Stimulated activated CD4-positive, alpha-beta T cell treated with anti-CD3 and anti-CD28 coated beads, Interleukin-1b, Interleukin-23, amount 100 ng/mL, for 4 hours (primary cell): ENCODE measurements around the gene SNHG17.
A peak's percentile ranks its signal among the peaks of the same experiment; 100 is the strongest.
"Not testable (repeated sequence)": the region's sequence is repeated elsewhere in the genome, so short reads cannot be mapped to it uniquely, and the experiment has no call there.

Experiments used
- DNase-seq, 2 donors: peaks; one replicate each; pipeline ENCODE4 v3.0.0-alpha.2; 2020; ENCODE audit warnings: low read depth in 2 of 2

Gene SNHG17

DNA sequence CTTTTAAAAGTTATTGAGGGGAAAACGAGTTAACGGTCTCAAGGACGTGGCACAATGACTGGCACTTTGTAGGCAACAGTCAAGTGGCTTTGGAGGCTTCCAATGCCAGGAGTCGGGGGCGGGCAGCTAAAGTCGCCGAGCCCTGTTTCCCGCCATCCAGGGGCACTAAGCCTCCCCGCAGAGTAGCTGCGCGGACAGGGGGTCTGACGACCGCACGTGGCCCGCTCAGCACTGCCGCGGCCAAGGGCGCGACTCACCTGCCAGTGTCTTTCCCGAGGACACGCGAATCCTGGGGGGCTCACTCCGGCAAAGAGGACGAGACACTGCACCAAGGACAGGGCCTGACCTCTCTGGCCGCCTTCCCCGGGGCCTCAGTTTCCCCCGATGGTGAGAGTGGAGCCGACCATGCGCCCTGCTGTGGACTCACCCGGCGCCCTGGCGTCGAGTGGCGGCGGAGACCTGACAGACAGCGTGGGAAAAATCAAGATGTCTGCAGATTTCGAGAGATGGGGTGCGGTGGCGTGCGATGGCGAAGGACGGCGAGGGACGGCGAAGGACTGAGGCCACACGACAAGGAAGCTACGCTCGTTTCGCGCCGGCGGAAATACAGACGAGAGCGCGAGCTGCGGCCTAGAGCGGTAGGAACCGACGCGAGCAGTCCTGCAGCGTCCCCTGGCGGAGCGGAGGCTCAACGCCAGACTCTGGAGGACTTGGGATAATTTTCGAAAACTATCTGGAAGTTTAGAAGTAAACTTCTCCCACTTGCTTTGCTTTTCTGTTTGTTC lies at the start of gene SNHG17:
TSS of gene SNHG17 (minus strand) at position 559 of the 785 bp plus-strand sequence.
- peak; percentile 85 to 87 for DNase-seq

DNA sequence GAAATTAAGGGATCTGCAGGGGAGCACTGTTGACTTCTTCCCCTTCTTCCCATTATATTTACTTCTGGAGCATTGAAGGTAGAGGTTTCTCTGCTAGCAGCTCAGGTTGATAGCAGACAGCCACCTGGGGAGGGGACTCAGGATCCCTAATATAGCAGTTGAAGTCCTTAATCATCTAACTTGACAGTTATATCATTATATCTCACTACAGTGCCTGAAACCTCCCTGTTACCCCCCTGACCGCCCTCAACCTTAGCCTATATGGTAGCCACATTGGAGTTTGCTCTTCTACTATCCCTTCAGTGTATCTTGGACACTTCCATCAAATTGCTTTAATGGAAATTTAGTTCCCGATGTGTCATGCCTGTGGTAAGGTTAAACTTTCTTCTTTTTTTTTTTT lies 44.5 kb upstream of the SNHG17 start:
- no peak for DNase-seq

DNA sequence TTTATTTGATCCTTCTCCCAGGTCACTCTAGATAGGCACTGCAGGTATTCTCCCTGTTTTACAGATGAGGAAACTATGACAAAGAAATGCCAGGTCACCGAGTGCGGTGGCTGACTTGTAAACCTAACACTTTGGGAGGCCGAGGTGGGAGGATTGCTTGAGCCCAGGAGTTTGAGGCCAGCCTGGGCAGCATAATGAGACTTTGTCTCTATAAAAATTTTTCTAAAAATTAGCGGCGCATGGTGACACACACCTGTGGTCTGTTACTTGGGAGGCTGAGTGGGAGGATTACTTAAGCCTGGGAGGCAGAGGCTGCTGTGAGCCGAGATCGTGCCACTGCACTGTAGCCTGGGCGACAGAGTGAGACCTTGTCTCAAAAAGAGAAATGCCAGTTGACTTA lies 42.6 kb upstream of the SNHG17 start:
- DNase-seq: no peak

DNA sequence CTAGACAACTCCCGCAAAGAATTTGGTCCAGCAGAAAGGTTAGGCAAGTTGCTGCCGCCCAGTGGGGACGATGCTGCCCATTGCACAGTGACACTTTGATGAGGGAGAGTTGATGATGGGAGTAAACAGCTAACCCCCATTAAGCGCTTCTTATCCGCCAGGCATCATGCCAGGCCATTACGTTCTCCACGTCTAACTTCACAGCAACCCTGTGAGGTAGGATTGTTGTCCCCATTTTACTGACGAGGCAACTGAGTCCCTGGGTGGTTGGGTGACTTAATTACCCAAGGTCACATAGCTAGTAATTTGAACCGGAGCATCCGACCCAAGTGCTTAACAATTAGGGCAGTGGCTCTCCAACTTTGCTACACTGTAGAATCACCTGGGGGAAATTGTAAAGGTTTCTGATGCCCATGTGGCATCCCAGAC lies 38.3 kb upstream of the SNHG17 start:
- DNase-seq: no peak

DNA sequence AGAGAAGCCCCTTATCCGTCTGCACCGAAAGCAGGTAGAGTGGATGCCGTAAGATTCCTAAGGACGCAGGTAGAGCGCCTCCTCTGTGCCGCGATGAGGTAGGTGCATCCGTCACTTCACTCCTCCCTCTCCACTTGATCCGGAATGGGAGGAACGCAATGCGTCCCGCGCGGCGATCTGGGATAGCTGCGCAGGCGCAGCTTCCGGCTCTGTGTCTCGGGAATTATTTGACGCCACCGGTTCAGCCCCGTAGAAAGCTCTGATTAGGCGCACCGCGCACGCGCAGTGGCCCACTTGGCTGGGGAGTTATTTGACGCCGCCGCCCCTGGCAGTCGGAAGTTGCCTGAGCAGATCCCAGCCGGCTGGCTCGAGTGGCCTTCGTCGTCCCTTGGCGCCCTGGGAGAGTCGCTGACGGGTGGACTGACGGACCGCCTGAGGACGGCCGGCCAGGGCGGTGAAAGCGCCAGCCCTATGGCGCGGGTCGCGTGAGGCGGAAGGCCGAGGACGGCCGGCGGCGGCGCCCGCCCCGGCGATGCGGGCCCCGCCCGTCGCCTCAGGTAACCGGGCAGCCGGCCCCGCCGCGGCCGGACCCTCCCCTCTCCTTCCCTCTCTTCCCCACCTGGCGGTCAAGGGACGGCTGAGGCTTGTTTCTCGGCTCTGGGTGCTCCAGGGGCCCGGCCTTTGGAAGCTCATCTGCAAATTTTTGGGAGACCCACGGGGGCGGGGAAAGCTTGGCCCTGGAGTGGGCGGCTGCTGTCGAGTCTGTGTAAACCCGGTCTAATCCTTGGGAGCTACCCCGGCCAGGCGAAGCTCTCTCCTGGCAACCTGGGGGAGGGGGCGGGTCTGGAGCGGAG lies 37.6 kb upstream of the SNHG17 start, which contains the start of gene RALGAPB:
TSS of gene RALGAPB (plus strand) at position 331 of the 854 bp plus-strand sequence. CDS start 15,590 bp downstream, outside the sequence.
- peak; percentile 97 to 98 for DNase-seq

DNA sequence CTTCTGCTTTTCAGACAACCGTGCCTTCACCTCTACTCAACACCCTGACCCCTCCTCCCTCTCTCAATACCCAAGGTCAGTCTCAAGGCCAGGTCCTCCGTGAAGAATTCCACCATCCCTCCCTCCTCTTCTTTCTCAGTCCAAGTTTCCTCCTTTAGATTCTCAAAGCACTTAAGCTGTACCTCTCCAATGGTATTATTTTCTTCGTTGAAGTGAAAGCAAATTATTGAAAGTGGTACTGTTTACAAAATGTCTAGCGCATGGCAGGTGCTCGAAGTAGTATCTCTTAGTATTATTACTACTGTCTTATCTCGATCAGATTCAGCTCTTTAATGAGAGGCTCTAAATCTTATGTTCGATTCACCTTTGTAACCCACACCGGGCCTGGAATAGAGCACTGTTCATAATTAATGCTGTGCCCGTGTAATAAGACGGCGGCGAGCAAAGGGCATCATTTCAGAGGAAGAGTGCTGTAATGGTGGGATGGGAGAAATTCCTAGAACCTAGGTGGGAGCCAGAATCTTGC lies 36.9 kb upstream of the SNHG17 start:
- no peak for DNase-seq

DNA sequence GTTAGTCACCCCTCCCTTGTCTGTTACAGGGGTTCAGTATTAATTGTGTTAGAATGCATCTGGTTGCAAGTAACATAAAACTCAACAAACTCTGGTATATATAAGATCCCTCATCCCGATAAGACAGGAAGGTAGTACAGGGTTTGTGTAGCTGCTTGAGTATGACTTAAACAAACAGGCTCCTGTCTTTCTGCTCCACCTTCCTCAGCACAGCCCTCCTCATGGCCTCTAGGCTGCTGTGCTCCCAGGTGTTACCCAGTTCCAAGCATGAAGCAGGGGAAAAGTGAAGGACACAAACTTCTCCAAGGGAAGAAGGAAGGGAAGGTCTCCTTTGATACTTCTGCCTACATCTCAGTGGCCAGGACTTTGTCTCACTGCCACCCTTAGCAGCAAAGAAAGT lies 36.1 kb upstream of the SNHG17 start:
- DNase-seq: no peak

DNA sequence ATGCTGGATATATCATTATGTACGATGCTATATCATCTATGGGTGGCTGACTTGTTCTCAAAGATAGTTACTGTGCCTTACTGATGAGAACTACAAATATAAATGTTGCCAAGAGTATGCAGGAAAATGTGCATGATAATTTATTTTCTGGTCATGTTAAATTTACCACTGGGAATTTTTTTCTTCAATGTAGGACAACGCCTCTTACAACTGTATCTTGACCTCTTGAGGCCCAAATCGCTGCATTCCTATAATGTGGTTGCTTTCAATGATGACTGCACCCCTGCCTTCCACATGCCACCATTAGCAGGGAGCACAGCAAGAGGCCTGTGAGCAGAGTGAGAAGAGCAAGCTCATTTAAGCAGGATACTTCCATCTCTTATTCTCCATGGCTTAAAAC lies 31.9 kb upstream of the SNHG17 start:
- DNase-seq: no peak

DNA sequence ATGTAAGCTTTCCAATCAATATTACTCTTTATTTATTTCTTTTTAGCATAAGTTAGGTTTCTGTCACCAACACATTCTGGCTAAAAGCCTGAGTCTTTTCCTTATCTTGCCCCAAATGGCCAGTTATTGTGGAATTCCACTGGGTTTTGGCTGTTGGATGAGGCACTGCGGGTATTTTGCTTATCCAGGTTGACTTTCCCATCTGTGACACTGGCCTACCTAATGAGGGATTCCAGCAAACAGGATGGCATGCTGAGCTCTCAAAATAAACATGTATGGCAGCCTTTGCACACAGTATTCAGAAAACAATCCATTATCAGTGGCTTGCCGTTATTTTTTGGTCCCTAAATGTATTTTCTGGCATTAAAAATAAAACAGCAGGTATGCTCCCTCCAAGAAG lies 31.0 kb upstream of the SNHG17 start:
- no peak for DNase-seq

DNA sequence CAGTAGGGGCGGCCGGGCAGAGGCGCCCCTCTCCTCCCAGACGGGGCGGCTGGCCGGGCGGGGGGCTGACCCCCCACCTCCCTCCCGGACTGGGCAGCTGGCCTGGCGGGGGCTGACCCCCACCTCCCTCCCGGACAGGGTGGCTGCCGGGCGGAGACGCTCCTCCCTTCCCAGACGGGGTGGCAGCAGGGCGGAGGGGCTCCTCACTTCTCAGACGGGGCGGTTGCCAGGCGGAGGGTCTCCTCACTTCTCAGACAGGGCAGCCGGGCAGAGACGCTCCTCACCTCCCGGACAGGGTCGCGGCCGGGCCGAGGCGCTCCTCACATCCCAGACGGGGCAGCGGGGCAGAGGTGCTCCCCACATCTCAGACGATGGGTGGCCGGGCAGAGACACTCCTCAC lies 26.4 kb upstream of the SNHG17 start:
- DNase-seq: not testable (repeated sequence)

DNA sequence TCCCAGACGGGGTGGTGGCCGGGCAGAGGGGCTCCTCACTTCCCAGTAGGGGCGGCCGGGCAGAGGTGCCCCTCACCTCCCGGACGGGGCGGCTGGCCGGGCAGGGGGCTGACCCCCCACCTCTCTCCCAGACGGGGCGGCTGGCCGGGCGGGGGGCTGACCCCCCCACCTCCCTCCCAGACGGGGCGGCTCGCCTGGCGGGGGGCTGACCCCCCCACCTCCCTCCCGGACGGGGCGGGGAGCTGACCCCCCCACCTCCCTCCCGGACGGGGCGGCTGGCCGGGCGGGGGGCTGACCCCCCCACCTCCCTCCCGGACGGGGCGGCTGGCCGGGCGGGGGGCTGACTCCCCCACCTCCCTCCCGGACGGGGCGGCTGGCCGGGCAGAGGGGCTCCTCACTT lies 26.0 kb upstream of the SNHG17 start:
- not testable (repeated sequence) for DNase-seq

DNA sequence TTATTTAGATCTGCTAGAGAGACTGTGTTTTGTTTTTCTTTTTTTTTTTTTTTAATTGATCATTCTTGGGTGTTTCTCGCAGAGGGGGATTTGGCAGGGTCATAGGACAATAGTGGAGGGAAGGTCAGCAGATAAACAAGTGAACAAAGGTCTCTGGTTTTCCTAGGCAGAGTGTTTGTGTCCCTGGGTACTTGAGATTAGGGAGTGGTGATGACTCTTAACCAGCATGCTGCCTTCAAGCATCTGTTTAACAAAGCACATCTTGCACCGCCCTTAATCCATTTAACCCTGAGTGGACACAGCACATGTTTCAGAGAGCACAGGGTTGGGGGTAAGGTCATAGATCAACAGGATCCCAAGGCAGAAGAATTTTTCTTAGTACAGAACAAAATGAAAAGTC lies 25.5 kb upstream of the SNHG17 start:
- not testable (repeated sequence) for DNase-seq

DNA sequence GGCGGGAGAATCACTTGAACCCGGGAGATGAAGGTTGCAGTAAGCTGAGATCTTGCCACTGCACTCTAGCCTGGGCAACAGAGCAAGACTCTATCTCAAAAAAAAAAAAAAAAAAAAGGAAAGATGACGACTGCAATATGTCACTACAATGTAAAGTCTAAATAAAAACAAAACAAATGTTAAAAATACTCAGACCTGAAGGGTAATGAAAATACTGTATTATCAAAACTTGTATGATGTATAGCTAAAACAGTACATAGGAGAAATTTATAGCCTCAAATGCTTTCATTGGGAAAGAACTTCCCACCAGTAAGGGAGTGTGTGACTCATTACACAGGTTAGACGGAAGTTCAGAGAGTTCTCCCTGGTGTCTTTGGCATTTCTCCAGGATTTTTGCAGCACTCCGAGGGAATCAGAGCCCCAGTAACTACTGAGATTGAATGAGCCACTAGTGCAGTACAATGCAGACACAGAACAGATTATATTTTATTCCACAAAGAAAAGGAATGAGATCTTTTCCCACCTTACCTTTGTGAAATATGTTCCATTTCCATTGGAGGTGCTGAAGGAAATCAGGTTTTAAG lies 25.0 kb upstream of the SNHG17 start:
- no peak for DNase-seq

DNA sequence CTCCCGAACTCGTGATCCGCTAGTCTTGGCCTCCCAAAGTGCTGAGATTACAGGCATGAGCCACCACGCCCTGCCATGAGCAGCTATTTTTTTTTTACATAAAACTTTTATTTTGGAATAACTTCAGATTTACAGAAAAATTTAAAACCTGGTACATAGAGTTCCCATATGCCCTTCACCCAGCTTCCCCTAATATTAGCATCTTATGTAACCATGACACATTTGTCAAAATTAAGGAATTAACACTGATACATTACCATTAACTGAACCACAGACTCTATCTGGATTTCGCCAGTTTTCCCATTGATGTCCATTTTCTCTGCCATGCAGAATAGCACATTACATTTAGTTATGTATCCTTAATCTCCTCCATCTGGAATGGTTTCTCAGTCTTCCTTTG lies 23.2 kb upstream of the SNHG17 start:
- DNase-seq: no peak

DNA sequence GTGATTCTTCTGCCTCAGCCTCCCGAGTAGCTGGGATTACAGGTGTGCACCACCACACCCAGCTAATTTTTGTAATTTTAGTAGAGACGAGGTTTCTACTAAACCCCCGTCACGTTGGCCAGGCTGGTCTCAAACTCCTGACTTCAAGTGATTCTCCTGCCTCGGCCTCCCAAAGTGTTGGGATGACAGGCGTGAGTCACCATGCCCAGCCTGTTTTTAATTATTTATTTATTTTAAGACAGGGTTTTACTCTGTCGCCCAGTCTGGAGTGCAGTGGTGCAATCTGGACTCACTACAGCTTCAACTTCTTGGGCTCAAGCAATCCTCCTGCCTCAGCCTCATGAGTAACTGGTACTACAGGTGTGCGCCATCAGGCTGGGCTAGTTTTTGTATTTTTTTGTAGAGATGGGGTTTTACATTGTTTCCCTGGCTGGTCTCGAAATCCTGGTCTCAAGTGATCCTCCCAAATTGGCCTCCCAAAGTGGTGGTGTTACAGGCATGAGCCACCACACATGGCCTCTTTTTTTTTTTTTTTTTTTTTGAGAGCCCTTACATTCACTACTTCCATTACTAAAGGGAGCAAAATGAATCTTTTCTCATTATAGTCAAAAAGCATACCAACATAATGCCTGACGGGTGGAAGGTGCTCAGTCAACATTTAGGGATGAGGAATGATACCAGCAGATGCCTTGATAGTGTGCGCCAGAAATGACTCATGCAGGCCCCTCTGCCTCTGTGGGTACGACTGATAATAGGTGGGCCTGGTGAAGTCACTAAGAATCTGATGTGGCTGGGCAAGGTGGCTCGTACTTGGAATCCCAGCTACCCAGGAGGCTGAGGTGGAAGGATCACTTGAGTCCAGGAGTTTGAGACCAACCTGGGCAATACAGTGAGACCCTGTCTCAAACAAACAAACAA lies 19.7 kb upstream of the SNHG17 start:
- DNase-seq: no peak

DNA sequence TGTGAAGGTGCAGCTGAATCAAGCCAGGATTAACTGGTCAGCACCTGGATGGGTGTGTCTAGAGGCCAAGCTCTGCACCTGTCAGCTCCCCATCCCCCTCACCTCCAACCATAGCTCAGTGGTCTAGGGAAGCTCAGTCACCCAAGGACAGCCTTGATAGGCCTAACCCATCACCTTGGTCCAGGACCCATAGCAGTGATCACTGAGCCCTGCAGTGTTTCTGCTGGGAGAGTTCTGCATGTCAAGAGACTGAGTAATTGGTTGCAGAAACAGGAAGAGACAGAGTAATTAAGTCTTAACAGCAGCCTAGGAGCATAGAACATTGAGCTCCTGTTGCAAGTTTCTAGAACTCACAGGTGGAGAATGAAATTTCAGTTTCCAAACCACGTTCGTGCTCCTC lies 18.8 kb upstream of the SNHG17 start:
- no peak for DNase-seq

DNA sequence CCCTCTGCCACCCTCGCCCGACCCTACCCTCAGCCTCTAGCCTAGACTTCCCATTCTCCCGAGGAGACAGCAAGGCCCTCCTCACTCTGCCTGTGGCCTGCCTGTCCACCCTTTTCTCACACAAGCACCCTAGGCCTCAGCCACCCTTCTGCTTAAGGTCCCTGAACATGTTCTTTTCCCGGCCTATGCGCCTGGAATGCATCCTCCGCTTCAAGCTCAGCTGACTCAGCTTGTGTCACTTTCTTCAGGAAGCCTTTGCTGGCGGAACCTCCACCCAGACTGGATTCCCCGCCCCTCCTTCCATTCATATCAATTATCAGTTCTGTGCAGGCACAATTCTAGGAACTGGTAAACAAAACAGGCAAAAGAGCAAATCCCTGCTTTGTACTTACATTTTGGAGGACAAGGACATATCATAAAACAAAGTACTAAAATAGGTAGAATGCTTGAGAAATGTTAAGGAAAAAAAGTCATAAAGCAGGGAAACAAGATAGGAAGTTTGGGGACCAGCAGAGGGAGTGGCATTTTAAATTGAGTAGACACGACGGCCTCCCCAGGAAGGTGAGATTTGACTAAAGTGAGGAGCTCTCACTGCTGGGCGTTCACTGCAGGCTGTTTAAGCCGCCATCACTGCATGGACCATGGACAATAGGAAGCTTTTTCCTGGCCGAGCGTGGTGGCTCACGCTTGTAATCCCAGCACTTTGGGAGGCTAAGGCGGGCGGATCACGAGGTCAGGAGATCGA lies 17.9 kb upstream of the SNHG17 start:
- DNase-seq: no peak

DNA sequence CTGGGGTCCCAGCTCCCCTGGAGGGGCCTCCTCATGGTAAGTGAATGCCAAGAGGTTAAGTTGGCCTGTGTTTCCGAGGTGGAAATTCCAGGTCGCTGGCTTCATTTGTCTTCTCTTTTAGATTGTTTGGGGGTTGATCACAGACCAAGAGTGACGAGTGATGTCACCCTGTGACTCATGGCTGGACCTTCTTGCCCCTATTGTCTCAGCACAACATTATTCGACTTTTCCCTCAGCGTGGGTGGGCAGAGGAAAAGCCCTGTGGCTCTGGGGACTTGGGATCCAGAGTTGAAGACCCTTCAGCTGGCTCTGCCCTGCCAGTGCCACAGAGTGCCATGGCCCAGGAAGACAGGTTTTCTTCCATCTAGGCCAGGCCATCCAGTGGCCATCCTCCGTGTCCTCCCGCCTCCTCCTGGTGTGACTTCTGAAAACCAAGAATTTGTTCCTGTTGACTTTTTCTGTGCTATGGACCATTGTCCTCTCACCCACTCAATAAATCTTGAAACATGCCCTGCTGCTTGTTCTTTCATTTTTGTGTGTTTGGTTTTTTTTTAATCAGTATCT lies 15.4 kb upstream of the SNHG17 start:
- DNase-seq: no peak

DNA sequence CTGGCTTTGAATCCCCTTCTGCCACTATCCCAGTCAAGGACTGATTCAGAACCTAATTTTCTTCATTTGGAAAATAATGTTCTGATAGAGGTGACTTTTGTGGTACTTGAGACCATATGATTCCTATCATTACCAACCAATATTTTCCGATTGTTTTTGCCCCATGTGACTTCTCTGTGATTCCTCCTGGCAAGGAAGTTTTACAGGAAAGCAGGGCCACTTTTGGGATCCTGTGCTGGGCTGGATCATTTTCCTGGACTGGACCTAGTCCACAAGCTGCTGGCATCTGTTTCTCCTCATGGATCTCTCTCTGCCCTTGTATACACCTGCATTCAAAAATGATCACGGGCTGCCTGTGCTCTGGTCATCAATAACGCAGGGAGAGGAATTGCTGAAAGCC lies 13.9 kb upstream of the SNHG17 start:
- DNase-seq: no peak
